ENCODE data around the gene SLC6A8.

GRCh38 chrX:153640736-153641575 is 46.8 kb upstream of the SLC6A8 start:
- TF ChIP-seq CTCF (conservative IDR thresholded peaks at IDR 0.05; ENCODE audit: low read depth, low read length): no peak
- no peak for TF ChIP-seq POLR2A (IDR thresholded peaks at IDR 0.05; ENCODE audit: low read depth, low read length)
- no peak for TF ChIP-seq SMC3 (IDR thresholded peaks at IDR 0.05; ENCODE audit: low read depth, low read length)
- TF ChIP-seq BHLHE40 (IDR thresholded peaks at IDR 0.05; ENCODE audit: low read depth, low read length): no peak
